HCT116 (cell line): ENCODE results near the gene TMUB1. TPM values are rescaled to one million over a fixed set of nuclear protein-coding genes. Genes with fewer than 3 reads are reported as not detected.

Experiments used
- ATAC-seq: fragments of 200-7000 bp; cut with Tn5 transposase; 2 replicates; pipeline ENCODE4 v1.9.1; 2020; ENCODE audit warnings: mild to moderate bottlenecking, moderate library complexity
- BruUV-seq: library from RNA; stranded (reverse); fragments of 400-500 nt; replicated peaks from 2 replicates; lab custom pipeline; 2021; lab: Mats Ljungman, UMichigan
- CTCF ChIA-PET: fragments of 300-600 bp; sonication (Branson Sonifier 250); formaldehyde crosslinking; loops from one replicate; lab custom pipeline; 2021; ENCODE audit warnings: antibody characterized with exemption; lab: Charles Lee
- POLR2A ChIA-PET: fragments of 300-600, 350-600 bp; sonication (Branson Sonifier 250); formaldehyde crosslinking; loops from one replicate; lab custom pipeline; 2021; ENCODE audit warnings: antibody characterized with exemption; lab: Charles Lee
- RAD21 ChIA-PET, 2 experiments: fragments of 300-600 bp; sonication (Branson Sonifier 250); formaldehyde crosslinking; loops; one replicate each; lab custom pipeline; 2023; ENCODE audit warnings: low total read pairs in 2 of 2; ENCODE audit not compliant: uncharacterized antibody in 2 of 2, unreplicated experiment in 2 of 2, low non-redundant PET in 1 of 2; lab: Charles Lee
- DNase-seq: peaks from one replicate; pipeline ENCODE4 v3.0.0-alpha.2; 2010; ENCODE audit warnings: low read depth, low spot score
- H2AFZ ChIP-seq: fragments of 200-600 bp; shearing (Covaris generic), sonication (generic); 2 replicates; pipeline ENCODE4 v1.6.1; 2017; ENCODE audit warnings: low read depth, mixed run types, mixed read lengths, antibody characterized with exemption, low read length; ENCODE audit not compliant: poor library complexity, severe bottlenecking
- H3K27ac ChIP-seq: 2 replicates; pipeline ENCODE4 v1.5.1; 2012; ENCODE audit warnings: low read depth, low read length
- H3K27me3 ChIP-seq: fragments of 200-600 bp; sonication (generic); 2 replicates; pipeline ENCODE4 v1.6.1; 2016; ENCODE audit warnings: mixed run types, low read length, mixed read lengths; ENCODE audit not compliant: insufficient read depth
- H3K36me3 ChIP-seq, 2 experiments: fragments of 200-500 bp in 1 of 2; fragments of 200-600 bp in 1 of 2; sonication (Bioruptor generic) in 1 of 2; sonication (generic) in 1 of 2; 2 replicates each; pipeline versions ENCODE4 v1.5.1 to v1.6.1; 2014 to 2016; ENCODE audit warnings: low read length in 2 of 2, inconsistent platforms in 1 of 2, mixed read lengths in 1 of 2, mixed run types in 1 of 2; ENCODE audit not compliant: insufficient read depth in 2 of 2, control insufficient read depth in 1 of 2
- H3K4me1 ChIP-seq, 2 experiments: fragments of 200-600 bp in 1 of 2; sonication (generic) in 1 of 2; 2 replicates each; pipeline versions ENCODE4 v1.5.1 to v1.6.1; 2012 to 2017; ENCODE audit warnings: low read length in 2 of 2, inconsistent platforms in 1 of 2, mild to moderate bottlenecking in 1 of 2, mixed read lengths in 1 of 2, mixed run types in 1 of 2, moderate library complexity in 1 of 2; ENCODE audit not compliant: insufficient read depth in 2 of 2, control insufficient read depth in 1 of 2
- H3K4me2 ChIP-seq: fragments of 200-600 bp; sonication (generic); 2 replicates; pipeline ENCODE4 v1.6.1; 2017; ENCODE audit warnings: mixed run types, low read length, mixed read lengths
- H3K4me3 ChIP-seq, 2 experiments: fragments of 200-600 bp in 1 of 2; sonication (generic) in 1 of 2; replicated peaks in 1 of 2; 2 replicates each; pipeline ENCODE4 v1.5.1; 2011 to 2016; ENCODE audit warnings: low read length in 2 of 2, control low read depth in 1 of 2, low read depth in 1 of 2, mild to moderate bottlenecking in 1 of 2, mixed read lengths in 1 of 2, mixed run types in 1 of 2
- H3K79me2 ChIP-seq: fragments of 200-600 bp; sonication (generic); 2 replicates; pipeline ENCODE4 v1.6.1; 2017; ENCODE audit warnings: mild to moderate bottlenecking, mixed run types, low read length, moderate library complexity, mixed read lengths; ENCODE audit not compliant: insufficient read depth
- H3K9ac ChIP-seq: fragments of 200-600 bp; sonication (generic); 2 replicates; pipeline ENCODE4 v1.6.1; 2016; ENCODE audit warnings: low read length, mixed read lengths
- H3K9me2 ChIP-seq: fragments of 200-600 bp; sonication (generic), shearing (Covaris generic); 2 replicates; pipeline ENCODE4 v1.6.1; 2017; ENCODE audit warnings: mixed run types, mild to moderate bottlenecking, moderate library complexity; ENCODE audit not compliant: insufficient read depth
- H3K9me3 ChIP-seq, 2 experiments: fragments of 200-500 bp in 1 of 2; fragments of 200-600 bp in 1 of 2; sonication (Bioruptor generic) in 1 of 2; sonication (generic) in 1 of 2; 2 replicates each; pipeline ENCODE4 v1.6.1; 2014 to 2017; ENCODE audit warnings: low read length in 2 of 2, mixed read lengths in 2 of 2, inconsistent platforms in 1 of 2, low read depth in 1 of 2, mild to moderate bottlenecking in 1 of 2, mixed run types in 1 of 2, moderate library complexity in 1 of 2; ENCODE audit not compliant: control insufficient read depth in 1 of 2, insufficient read depth in 1 of 2
- H4K20me1 ChIP-seq: fragments of 200-600 bp; sonication (generic), shearing (Covaris generic); 2 replicates; pipeline ENCODE4 v1.6.1; 2017; ENCODE audit warnings: mixed run types, mild to moderate bottlenecking, moderate library complexity; ENCODE audit not compliant: insufficient read depth
- CBX3 ChIP-seq: IDR thresholded peaks from 2 replicates; pipeline ENCODE4 v1.6.1; 2012; ENCODE audit warnings: low read depth
- CEBPB ChIP-seq: IDR thresholded peaks from 2 replicates; pipeline ENCODE4 v1.6.1; 2012; ENCODE audit warnings: low read depth
- CTCF ChIP-seq, 3 experiments: fragments of 200-600 bp in 1 of 3; sonication (generic) in 1 of 3; IDR thresholded peaks in 2 of 3; conservative IDR thresholded peaks in 1 of 3; 2 replicates each; pipeline ENCODE4 v1.5.1; 2012 to 2017; ENCODE audit warnings: low read depth in 2 of 3, low read length in 2 of 3, antibody characterized with exemption in 1 of 3, borderline replicate concordance in 1 of 3, control low read depth in 1 of 3, mild to moderate bottlenecking in 1 of 3, mixed read lengths in 1 of 3, mixed run types in 1 of 3, moderate library complexity in 1 of 3; ENCODE audit not compliant: insufficient read depth in 1 of 3
- EGR1 ChIP-seq: IDR thresholded peaks from 2 replicates; pipeline ENCODE4 v1.6.1; 2012; ENCODE audit warnings: low read depth
- ELF1 ChIP-seq: IDR thresholded peaks from 2 replicates; pipeline ENCODE4 v1.6.1; 2012; ENCODE audit warnings: low read depth, borderline replicate concordance
- EZH2 ChIP-seq: fragments of 200-600 bp; sonication (generic); IDR thresholded peaks from 2 replicates; pipeline ENCODE4 v1.6.1; 2017; ENCODE audit warnings: antibody characterized with exemption, mixed run types
- EZH2phosphoT487 ChIP-seq: fragments of 200-600 bp; IDR thresholded peaks from 2 replicates; pipeline ENCODE4 v1.6.1; 2018; ENCODE audit warnings: antibody characterized with exemption, borderline replicate concordance
- POLR2A ChIP-seq: IDR thresholded peaks from 2 replicates; pipeline ENCODE4 v1.7.0; 2011; ENCODE audit warnings: borderline replicate concordance; ENCODE audit not compliant: insufficient read depth, insufficient read length; ENCODE audit errors: extremely low read depth
- POLR2AphosphoS5 ChIP-seq: IDR thresholded peaks from 2 replicates; pipeline ENCODE4 v1.6.1; 2011; ENCODE audit warnings: mild to moderate bottlenecking, low read depth, low read length, moderate library complexity
- RAD21 ChIP-seq: IDR thresholded peaks from 2 replicates; pipeline ENCODE4 v1.6.1; 2012; ENCODE audit warnings: low read depth, mild to moderate bottlenecking
- SIN3A ChIP-seq: IDR thresholded peaks from 2 replicates; pipeline ENCODE4 v1.6.1; 2012; ENCODE audit warnings: low read depth
- SP1 ChIP-seq: IDR thresholded peaks from 2 replicates; pipeline ENCODE4 v1.6.1; 2012; ENCODE audit warnings: low read depth
- SRF ChIP-seq: IDR thresholded peaks from 2 replicates; pipeline ENCODE4 v1.6.1; 2012; ENCODE audit warnings: low read depth
- TCF7L2 ChIP-seq: IDR thresholded peaks from 2 replicates; pipeline ENCODE4 v1.7.0; 2011; ENCODE audit warnings: borderline replicate concordance, inconsistent platforms; ENCODE audit not compliant: insufficient read depth, insufficient read length; ENCODE audit errors: extremely low read depth
- YY1 ChIP-seq: IDR thresholded peaks from 2 replicates; pipeline ENCODE4 v1.6.1; 2011; ENCODE audit warnings: low read length, low read depth, moderate library complexity, mild to moderate bottlenecking; ENCODE audit not compliant: insufficient replicate concordance; ENCODE audit errors: extremely low read depth
- ZBTB33 ChIP-seq: IDR thresholded peaks from 2 replicates; pipeline ENCODE4 v1.6.1; 2011; ENCODE audit warnings: mild to moderate bottlenecking, low read length, moderate library complexity; ENCODE audit not compliant: insufficient replicate concordance; ENCODE audit errors: extremely low read depth
- ZFX ChIP-seq: fragments of 450-650 bp; IDR thresholded peaks from 2 replicates; pipeline ENCODE4 v1.6.1; 2017
- ZNF274 ChIP-seq: fragments of 200-500 bp; sonication (Bioruptor generic); IDR thresholded peaks from 2 replicates; pipeline ENCODE4 v1.6.1; 2014; ENCODE audit warnings: mild to moderate bottlenecking, low read depth, low read length, inconsistent platforms
- intact Hi-C: fragments of 100-400 bp; cut with micrococcal nuclease; formaldehyde crosslinking; loops from 2 replicates; pipeline ENCODE4 v1.10.0; 2022
- total RNA-seq: library from RNA; stranded (reverse); gene quantifications from one replicate; pipeline ENCODE4 v1.2.1, GENCODE V29; 2021; ENCODE audit not compliant: unreplicated experiment
- TF ChIP-seq, protein P1 (sequence below): IDR thresholded peaks from 2 replicates; pipeline ENCODE4 v1.6.1; 2012
- TF ChIP-seq, protein P2 (sequence below): IDR thresholded peaks from 2 replicates; pipeline ENCODE4 v1.6.1; 2012

TMUB1 gene
- total RNA-seq, 1 experiment from 2014 or later = 75.8 TPM

DNA sequence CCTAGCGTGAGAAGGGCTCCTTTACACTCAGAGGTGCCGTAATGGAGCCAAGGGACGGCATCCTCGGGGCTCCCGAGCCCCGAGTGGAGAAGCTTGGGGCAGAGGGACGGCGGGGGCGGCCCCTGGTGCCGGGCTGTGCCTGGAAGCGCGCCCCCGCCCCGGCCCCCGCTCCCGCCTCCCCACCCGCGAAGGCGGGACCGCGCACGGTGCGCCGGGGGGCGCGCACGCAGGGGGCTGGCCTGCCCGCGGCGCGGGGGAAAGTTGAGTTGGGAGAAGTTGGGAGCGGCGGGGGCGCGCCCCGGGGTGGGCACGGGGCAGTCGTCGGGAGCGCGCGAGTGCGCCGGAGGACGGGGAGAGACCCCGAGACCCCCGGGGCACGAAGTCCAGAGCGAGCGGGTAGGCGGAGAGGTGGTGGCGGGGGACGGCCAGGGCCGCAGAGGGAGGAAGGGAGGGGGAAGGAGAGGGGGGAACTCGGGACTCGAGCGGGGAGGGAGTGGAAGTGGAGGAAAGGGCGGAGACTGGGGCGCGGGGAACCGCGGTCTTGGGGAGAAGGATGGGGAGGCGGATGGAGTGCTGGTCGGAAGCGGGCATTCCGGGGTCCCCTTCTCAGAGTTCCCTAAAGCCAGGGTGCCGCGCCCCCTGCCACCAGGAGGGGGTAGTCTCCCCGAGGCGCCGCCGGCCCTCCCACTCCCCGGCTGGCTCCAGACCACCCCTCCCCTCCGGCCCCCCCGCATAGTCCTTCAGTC, 23.8 kb downstream of the TMUB1 start, which contains the start of gene SLC4A2:
Gene SLC4A2, plus strand, starts transcription at position 223 of the 746 bp plus-strand sequence. CDS start 2,399 bp downstream, outside the sequence.
- H3K27me3 ChIP-seq = no peaks in the 10 kb centered on the region
- no peaks in the 10 kb centered on the region for H3K9me3 ChIP-seq
- POLR2A ChIA-PET = no interaction called here
- TF ChIP-seq SP1 (no peak), ELF1 (no peak), YY1 (no peak), TCF7L2 (no peak), CBX3 (no peak), EZH2phosphoT487 (no peak), POLR2A (peak; percentile 38), CEBPB (no peak), POLR2AphosphoS5 (peak; percentile 69), EZH2 (no peak), ZFX (peak; percentile 47; the same call in 1 of the 2 replicates), ZBTB33 (peak; percentile 28), SIN3A (no peak), SRF (no peak), CTCF (IDR thresholded peaks at IDR 0.05 in 2 of 3, conservative IDR thresholded peaks at IDR 0.05 in 1 of 3; ENCODE audit: borderline replicate concordance in 1 of 3, insufficient read depth in 1 of 3, low read depth in 2 of 3, low read length in 2 of 3) (peak in 2 of 3 experiments; percentile 54 to 59; a peak in 4 of 6 replicates), EGR1 (no peak), RAD21 (no peak), ZNF274 (no peak)
- TF ChIP-seq, protein P1, sequence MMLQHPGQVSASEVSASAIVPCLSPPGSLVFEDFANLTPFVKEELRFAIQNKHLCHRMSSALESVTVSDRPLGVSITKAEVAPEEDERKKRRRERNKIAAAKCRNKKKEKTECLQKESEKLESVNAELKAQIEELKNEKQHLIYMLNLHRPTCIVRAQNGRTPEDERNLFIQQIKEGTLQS = no peak
- TF ChIP-seq, protein P2, sequence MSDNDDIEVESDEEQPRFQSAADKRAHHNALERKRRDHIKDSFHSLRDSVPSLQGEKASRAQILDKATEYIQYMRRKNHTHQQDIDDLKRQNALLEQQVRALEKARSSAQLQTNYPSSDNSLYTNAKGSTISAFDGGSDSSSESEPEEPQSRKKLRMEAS = no peak
- TF ChIP-seq, all 23 proteins: peak for 5
- no peaks in the 10 kb centered on the region for H4K20me1 ChIP-seq
- intact Hi-C loops = no loop called here
- peak within 1 kb of the TSS; percentile 81 to 90 for H3K4me3 ChIP-seq
- no peak within 1 kb of the TSS for H2AFZ ChIP-seq
- ChIA-PET RAD21 (interaction anchor here (1.0 to 1.3 kb wide), 2 partner anchors 31 to 52 kb away, joined by 3 to 5 read pairs; partner anchors contain the start of gene ABCB8 (in 1 of the 2)), CTCF (no interaction called here)
- H3K79me2 ChIP-seq = peaks cover 45% of the 10 kb centered on the region
- ATAC-seq = peak; percentile 5
- H3K4me2 ChIP-seq = peak within 1 kb of the TSS; percentile 95
- H3K27ac ChIP-seq = peak within 1 kb of the TSS; percentile 87
- H3K36me3 ChIP-seq = peaks cover 0 to 6% of the 10 kb centered on the region in 2 experiments; a peak in 2 of 4 replicates
- BruUV-seq = no TSS peak
- DNase-seq = no peak
- H3K9me2 ChIP-seq = no peaks in the 10 kb centered on the region
- H3K9ac ChIP-seq = peak within 1 kb of the TSS; percentile 91
- peaks cover 28 to 52% of the 10 kb centered on the region in 2 experiments for H3K4me1 ChIP-seq
